Raji (cell line): ENCODE results near the gene MRAS.

ENCODE experiments used
- POLR2A ChIP-seq: IDR thresholded peaks from 2 replicates; pipeline ENCODE4 v1.6.1; 2011; ENCODE audit warnings: low read depth, low read length, control low read depth; ENCODE audit not compliant: insufficient read depth

MRAS gene

GRCh38 chr3:138408751-138409570, 60.6 kb downstream of the MRAS start:
- TF ChIP-seq POLR2A, result no peak

- no peak for TF ChIP-seq POLR2A
Measured at GRCh38 chr3:138412821-138413551, 64.6 kb downstream of the MRAS start.

- no peak for TF ChIP-seq POLR2A
Measured at GRCh38 chr3:138417559-138417982, 69.2 kb downstream of the MRAS start.

- no peak for TF ChIP-seq POLR2A
Measured at GRCh38 chr3:138418601-138419206, 70.3 kb downstream of the MRAS start.

- TF ChIP-seq POLR2A, result no peak
Measured at GRCh38 chr3:138423316-138423715, 74.9 kb downstream of the MRAS start.

- TF ChIP-seq POLR2A, result no peak
Measured at GRCh38 chr3:138424323-138424722, 75.9 kb downstream of the MRAS start.

- no peak for TF ChIP-seq POLR2A
Measured at GRCh38 chr3:138426211-138426610, 77.8 kb downstream of the MRAS start.

- no peak for TF ChIP-seq POLR2A
Measured at GRCh38 chr3:138429665-138430064, 81.3 kb downstream of the MRAS start.

- no peak for TF ChIP-seq POLR2A
Measured at GRCh38 chr3:138432576-138433240, 84.3 kb downstream of the MRAS start.

GRCh38 chr3:138433892-138434275, 85.5 kb downstream of the MRAS start:
- no peak for TF ChIP-seq POLR2A

GRCh38 chr3:138434276-138434874, 86.0 kb downstream of the MRAS start, which contains the start of gene ESYT3:
Gene ESYT3, plus strand, starts transcription at chr3:138434616. Its CDS starts 183 bp downstream, at chr3:138434799.
- no peak for TF ChIP-seq POLR2A

- no peak for TF ChIP-seq POLR2A
Measured at GRCh38 chr3:138434875-138435772, 86.7 kb downstream of the MRAS start.

GRCh38 chr3:138435840-138436239, 87.5 kb downstream of the MRAS start:
- no peak for TF ChIP-seq POLR2A

- no peak for TF ChIP-seq POLR2A
Measured at GRCh38 chr3:138437281-138437680, 88.9 kb downstream of the MRAS start.
